HEK293 (cell line): ENCODE data around the gene TNC.

Experiments used
- CTCF ChIA-PET: fragments of 350-600 bp; formaldehyde crosslinking; extraction: SDS; loops from one replicate; lab custom pipeline; 2021; ENCODE audit warnings: antibody characterized with exemption; lab: Yijun Ruan, JAX
- POLR2A ChIA-PET: fragments of 300-600 bp; formaldehyde crosslinking; extraction: SDS; loops from one replicate; lab custom pipeline; 2020; ENCODE audit warnings: antibody characterized with exemption, inconsistent platforms; lab: Yijun Ruan, JAX
- H3K27ac ChIP-seq: fragments of 200-500 bp; sonication (Bioruptor generic); 2 replicates; pipeline ENCODE4 v1.5.1; 2014; ENCODE audit warnings: low read depth, low read length, control low read depth, inconsistent platforms; ENCODE audit errors: extremely low read depth
- H3K36me3 ChIP-seq, 2 experiments: fragments of 200-500 bp in 1 of 2; sonication (Bioruptor generic) in 1 of 2; 1 replicate in 1 of 2; 2 replicates in 1 of 2; pipeline ENCODE4 v1.5.1; 2014 to 2017; ENCODE audit warnings: inconsistent platforms in 2 of 2, low read length in 2 of 2; ENCODE audit not compliant: control insufficient read depth in 2 of 2, insufficient read depth in 1 of 2
- H3K4me1 ChIP-seq: fragments of 200-500 bp; sonication (Bioruptor generic); 2 replicates; pipeline ENCODE4 v1.5.1; 2014; ENCODE audit warnings: mild to moderate bottlenecking, low read length, inconsistent platforms; ENCODE audit not compliant: control insufficient read depth, insufficient read depth
- H3K4me3 ChIP-seq: 2 replicates; pipeline ENCODE4 v1.5.1; 2011; ENCODE audit warnings: low read depth, mild to moderate bottlenecking, control low read depth, low read length, moderate library complexity
- H3K9me3 ChIP-seq: fragments of 200-500 bp; sonication (Bioruptor generic); 2 replicates; pipeline ENCODE4 v1.5.1; 2014; ENCODE audit warnings: low read depth, low read length, inconsistent platforms; ENCODE audit not compliant: control insufficient read depth, insufficient read depth
- BCL11B ChIP-seq: fragments of 450-650 bp; formaldehyde crosslinking; IDR thresholded peaks from 2 replicates; pipeline ENCODE4 v1.5.1; 2016; ENCODE audit warnings: low read depth, missing biosample characterization, missing genetic modification characterization
- FEZF1 ChIP-seq: fragments of 450-650 bp; formaldehyde crosslinking; IDR thresholded peaks from 2 replicates; pipeline ENCODE4 v1.5.1; 2016; ENCODE audit warnings: missing biosample characterization, missing genetic modification characterization
- GLIS1 ChIP-seq: fragments of 450-650 bp; formaldehyde crosslinking; IDR thresholded peaks from 2 replicates; pipeline ENCODE4 v1.5.1; 2016; ENCODE audit warnings: missing biosample characterization, missing genetic modification characterization
- GLIS2 ChIP-seq: fragments of 450-650 bp; formaldehyde crosslinking; IDR thresholded peaks from 2 replicates; pipeline ENCODE4 v1.5.1; 2016; ENCODE audit warnings: missing biosample characterization, missing genetic modification characterization
- KLF10 ChIP-seq: fragments of 450-650 bp; IDR thresholded peaks from 2 replicates; pipeline ENCODE4 v1.5.1; 2018; ENCODE audit warnings: missing biosample characterization, mild to moderate bottlenecking, missing genetic modification characterization
- KLF16 ChIP-seq: fragments of 450-650 bp; formaldehyde crosslinking; IDR thresholded peaks from 2 replicates; pipeline ENCODE4 v1.5.1; 2017; ENCODE audit warnings: missing biosample characterization, missing genetic modification characterization
- REST ChIP-seq: fragments of 450-650 bp; formaldehyde crosslinking; IDR thresholded peaks from 2 replicates; pipeline ENCODE4 v1.5.1; 2016; ENCODE audit warnings: missing biosample characterization, missing genetic modification characterization
- TRIM28 ChIP-seq: IDR thresholded peaks from 2 replicates; pipeline ENCODE4 v1.6.1; 2011; ENCODE audit warnings: low read length, control low read depth, borderline replicate concordance
- WT1 ChIP-seq: fragments of 450-650 bp; formaldehyde crosslinking; IDR thresholded peaks from 2 replicates; pipeline ENCODE4 v1.5.1; 2016; ENCODE audit warnings: missing biosample characterization, missing genetic modification characterization
- ZBTB8A ChIP-seq: fragments of 450-650 bp; formaldehyde crosslinking; IDR thresholded peaks from 2 replicates; pipeline ENCODE4 v1.5.1; 2016; ENCODE audit warnings: missing biosample characterization, missing genetic modification characterization
- ZEB2 ChIP-seq: fragments of 450-650 bp; formaldehyde crosslinking; IDR thresholded peaks from 2 replicates; pipeline ENCODE4 v1.5.1; 2016; ENCODE audit warnings: missing biosample characterization, missing genetic modification characterization
- ZNF2 ChIP-seq: fragments of 450-650 bp; formaldehyde crosslinking; IDR thresholded peaks from 2 replicates; pipeline ENCODE4 v1.5.1; 2016; ENCODE audit warnings: missing biosample characterization, missing genetic modification characterization
- ZNF311 ChIP-seq: fragments of 450-650 bp; formaldehyde crosslinking; IDR thresholded peaks from 2 replicates; pipeline ENCODE4 v1.5.1; 2017; ENCODE audit warnings: missing biosample characterization, missing genetic modification characterization, borderline replicate concordance
- ZNF473 ChIP-seq: fragments of 450-650 bp; formaldehyde crosslinking; IDR thresholded peaks from 2 replicates; pipeline ENCODE4 v1.5.1; 2017; ENCODE audit warnings: missing biosample characterization, missing genetic modification characterization
- ZNF488 ChIP-seq: fragments of 450-650 bp; formaldehyde crosslinking; IDR thresholded peaks from 2 replicates; pipeline ENCODE4 v1.5.1; 2016; ENCODE audit warnings: missing biosample characterization, missing genetic modification characterization
- ZNF530 ChIP-seq: fragments of 450-650 bp; formaldehyde crosslinking; IDR thresholded peaks from 2 replicates; pipeline ENCODE4 v1.5.1; 2016; ENCODE audit warnings: low read depth, missing biosample characterization, missing genetic modification characterization
- ZNF544 ChIP-seq: fragments of 450-650 bp; formaldehyde crosslinking; IDR thresholded peaks from 2 replicates; pipeline ENCODE4 v1.5.0; 2017; ENCODE audit warnings: missing biosample characterization, missing genetic modification characterization
- ZNF555 ChIP-seq: fragments of 450-650 bp; formaldehyde crosslinking; conservative IDR thresholded peaks from 2 replicates; pipeline ENCODE4 v1.5.1; 2017; ENCODE audit warnings: missing biosample characterization, mild to moderate bottlenecking, missing genetic modification characterization, inconsistent platforms
- ZNF558 ChIP-seq: fragments of 450-650 bp; formaldehyde crosslinking; IDR thresholded peaks from 2 replicates; pipeline ENCODE4 v1.5.1; 2016; ENCODE audit warnings: missing biosample characterization, missing genetic modification characterization
- ZSCAN18 ChIP-seq: fragments of 450-650 bp; formaldehyde crosslinking; IDR thresholded peaks from 2 replicates; pipeline ENCODE4 v1.5.1; 2016; ENCODE audit warnings: missing biosample characterization, missing genetic modification characterization

TNC gene

GRCh38 chr9:115117999-115118878 is at the start of gene TNC (continued):
- no peak for TF ChIP-seq ZSCAN18 (tag by site-specific recombination)
- no peak for TF ChIP-seq ZNF488
- TF ChIP-seq ZNF558 (tag by site-specific recombination): no peak
- TF ChIP-seq WT1 (tag by site-specific recombination): no peak
- no peak for TF ChIP-seq ZEB2 (tag by site-specific recombination)
- TF ChIP-seq ZNF530 (tag by site-specific recombination): no peak
- TF ChIP-seq REST: no peak
- peak; percentile 86 for TF ChIP-seq FEZF1
- TF ChIP-seq ZNF2 (tag by site-specific recombination): peak; percentile 8; the same call in 1 of the 2 replicates
- TF ChIP-seq GLIS2 (tag by site-specific recombination): peak; percentile 64
- 0 out of 2 replicates have a peak, but pooled peaks have one; percentile 59 for TF ChIP-seq BCL11B
- no peak for TF ChIP-seq ZNF473 (tag by site-specific recombination)

- Histone ChIP-seq H3K4me1 (no peaks in the 10 kb centered on the region), H3K4me3 (no peak overlapping the region), H3K27ac (no peak overlapping the region), H3K9me3 (no peaks in the 10 kb centered on the region), H3K36me3 (no peaks in the 10 kb centered on the region)
- POLR2A ChIA-PET: interaction anchor here (0.5 kb wide), 1 partner anchor 11 kb away, joined by 4 read pairs; no protein-coding TSS in a partner anchor
- CTCF ChIA-PET: no interaction called here
- TF ChIP-seq TRIM28: no peak
- TF ChIP-seq ZBTB8A (tag by site-specific recombination): no peak
- TF ChIP-seq ZNF544: no peak
- TF ChIP-seq KLF16 (tag by site-specific recombination): no peak
- TF ChIP-seq GLIS1 (tag by site-specific recombination): 0 out of 2 replicates have a peak, but pooled peaks have one; percentile 28
- TF ChIP-seq ZNF555 (tag by site-specific recombination): no peak
- no peak for TF ChIP-seq ZNF311 (tag by site-specific recombination)
- no peak for TF ChIP-seq KLF10
These were observed 49.2 kb upstream of the TNC start for GRCh38 chr9:115167175-115167574.
